Heart right ventricle (tissue), 16 donors: ENCODE data around the gene DDX46. TPM values are rescaled to one million over a fixed set of nuclear protein-coding genes. Genes with fewer than 3 reads are reported as not detected.

ENCODE experiments used
- ATAC-seq, 8 donors: fragments of 200-7000 bp; cut with Tn5 transposase; one replicate each; pipeline ENCODE4 v1.9.1; 2020; ENCODE audit warnings: mild to moderate bottlenecking in 8 of 8, moderate library complexity in 8 of 8, moderate number of reproducible peaks in 1 of 8
- DNase-seq, 2 donors: peaks; one replicate each; pipeline ENCODE4 v3.0.0-alpha.2; 2020
- H3K27ac ChIP-seq, 10 donors: fragments of 200-600 bp; sonication (generic) in 2 of 10; one replicate each; pipeline versions ENCODE4 v1.5.0 to v1.8.0; 2020 to 2022; ENCODE audit warnings: mild to moderate bottlenecking in 3 of 10
- H3K27me3 ChIP-seq, 7 donors: fragments of 200-600 bp; one replicate each; pipeline ENCODE4 v1.8.0; 2021 to 2022; ENCODE audit warnings: mild to moderate bottlenecking in 2 of 7
- H3K36me3 ChIP-seq, 9 donors: fragments of 200-600 bp; sonication (generic) in 1 of 9; one replicate each; pipeline versions ENCODE4 v1.5.0 to v1.8.0; 2020 to 2022; ENCODE audit warnings: mild to moderate bottlenecking in 2 of 9
- H3K4me1 ChIP-seq, 9 donors: fragments of 200-600 bp; sonication (generic) in 1 of 9; one replicate each; pipeline versions ENCODE4 v1.5.0 to v1.8.0; 2020 to 2022; ENCODE audit warnings: mild to moderate bottlenecking in 4 of 9
- H3K4me3 ChIP-seq, 10 donors: fragments of 200-600 bp; sonication (generic) in 2 of 10; one replicate each; pipeline versions ENCODE4 v1.5.0 to v1.8.0; 2020 to 2022; ENCODE audit warnings: mild to moderate bottlenecking in 7 of 10, moderate library complexity in 2 of 10
- H3K9me3 ChIP-seq, 11 donors: fragments of 200-600 bp in 10 of 11; sonication (generic) in 2 of 11; one replicate each; pipeline versions ENCODE4 v1.5.0 to v1.8.0; 2013 to 2022; ENCODE audit warnings: mild to moderate bottlenecking in 2 of 11, control low read depth in 1 of 11, moderate library complexity in 1 of 11
- CTCF ChIP-seq, 9 donors: fragments of 200-600 bp; sonication (generic) in 2 of 9; IDR thresholded peaks; one replicate each; pipeline versions ENCODE4 v1.5.0 to v1.8.0; 2021 to 2022; ENCODE audit warnings: antibody characterized with exemption in 9 of 9, mild to moderate bottlenecking in 5 of 9, moderate library complexity in 1 of 9
- WGBS, 2 donors: extraction: QIAGEN DNeasy Blood & Tissue Kit; methylation state at CpG; one replicate each; pipeline ENCODE4 v1.1.7; 2013; ENCODE audit warnings: inconsistent platforms in 1 of 2; 5-methylcytosine and 5-hydroxymethylcytosine counted together
- intact Hi-C, 10 donors: fragments of 100-400 bp; cut with DNase I; formaldehyde crosslinking; loops; one replicate each; pipeline versions ENCODE4 v1.11.1 to v1.14.2; 2022
- polyA plus RNA-seq, 2 donors: library from polyadenylated mRNA; stranded (reverse); fragments of 200-250 nt; gene quantifications; one replicate each; pipeline ENCODE4 v1.2.3, GENCODE V29; 2013
- total RNA-seq, 10 donors: library from RNA; stranded (reverse); fragmentation: NEBNext Ultra II Directional in 3 of 10; extraction: Animal tissue kit (Norgen Biotek cat#: 25700) in 3 of 10; gene quantifications; one replicate each; pipeline versions ENCODE4 v1.2.1 to v1.2.4, GENCODE V29; 2021 to 2023
- donor health status: Arrhythmogenic right ventricular cardiomyopathy.
- donor health status: ischemic (EF 13 %, LVEDD 7.1; RV severe dilation, severe dysfunction).
- donor health status: healthy with polysubstance abuse.
- donor health status: DM: no; HTN: yes; CAD: no.
- donor health status: DM: no; HTN: no; CAD: no.
- donor health status: ischemic (EF 25% LVEDD 6.9; RV normal size, moderate dysfunction).
- donor health status: ischemic (EF 25% LVEDD 5.7; RV mildly dilated, moderate dysfunction).
- donor health status: healthy.
- donor health status: DM: yes; HTN: yes; CAD: no.
- donor health status: Ischemic cardiomyopathy.
- donor health status: ischemic (EF 35%, LVEDD 5.7; RV mildly dilated, moderate dysfunction).
- donor health status: nonischemic (EF 11% LVEDD 7.7; RV severe dilation, severe dysfunction).
- donor health status: DM: yes; HTN: yes; CAD: no.
- donor health status: PGD.
- donor health status: ischemic (EF 29% LVEDD 5.4; RV normal size, mild dysfunction).
- donor health status: nonischemic (EF 23%, LVEDD 6.1; RV moderate dilation, normal function).

DDX46 gene
- total and polyA plus RNA-seq, 12 donors = 11.9 to 34.8 (median 29.7) TPM

GRCh38 chr5:134787692-134788091 lies 29.1 kb downstream of the DDX46 start:
- Histone ChIP-seq H3K9me3 (no peaks in the 10 kb centered on the region), H3K4me3 (no peak overlapping the region), H3K4me1 (no peaks in the 10 kb centered on the region), H3K36me3 (peaks cover 0 to 100% (median 72%) of the 10 kb centered on the region in 9 donors), H3K27ac (no peak overlapping the region), H3K27me3 (no peaks in the 10 kb centered on the region)
- WGBS, 2 donors = 96 to 100% methylated on average over 1 of the region's 1 CpG
- no peak for TF ChIP-seq CTCF (IDR thresholded peaks at IDR 0.05)
- intact Hi-C loops = loop anchor here in 1 of 10 donors (10.0 kb wide), 1 partner anchor 103 kb away; no protein-coding TSS in a partner anchor
- no peak for ATAC-seq
- no peak for DNase-seq

- intact Hi-C loops = no loop called here
- no peak overlapping the region for H3K4me3 ChIP-seq
- 98 to 100% methylated on average over 2 of the region's 2 CpGs for WGBS, 2 donors
- ATAC-seq = no peak
- peaks cover 0 to 100% (median 60%) of the 10 kb centered on the region in 9 donors for H3K36me3 ChIP-seq
- TF ChIP-seq CTCF (IDR thresholded peaks at IDR 0.05) = no peak
- H3K4me1 ChIP-seq = no peaks in the 10 kb centered on the region
- no peak overlapping the region for H3K27ac ChIP-seq
- no peak for DNase-seq
- H3K9me3 ChIP-seq = no peaks in the 10 kb centered on the region
- H3K27me3 ChIP-seq = no peaks in the 10 kb centered on the region
Measured at GRCh38 chr5:134791580-134791979, 33.0 kb downstream of the DDX46 start.

GRCh38 chr5:134792286-134792685 lies 33.7 kb downstream of the DDX46 start:
- Histone ChIP-seq H3K9me3 (no peaks in the 10 kb centered on the region), H3K4me3 (no peak overlapping the region), H3K27ac (no peak overlapping the region), H3K27me3 (no peaks in the 10 kb centered on the region), H3K36me3 (peaks cover 0 to 100% (median 63%) of the 10 kb centered on the region in 9 donors), H3K4me1 (no peaks in the 10 kb centered on the region)
- intact Hi-C loops = no loop called here
- ATAC-seq (no peak), DNase-seq (no peak)
- no peak for TF ChIP-seq CTCF (IDR thresholded peaks at IDR 0.05)
- 89 to 91% methylated on average over 3 of the region's 3 CpGs for WGBS, 2 donors

- no peak for TF ChIP-seq CTCF (IDR thresholded peaks at IDR 0.05)
- peaks cover 0 to 100% (median 69%) of the 10 kb centered on the region in 9 donors for H3K36me3 ChIP-seq
- H3K27ac ChIP-seq = no peak overlapping the region
- ATAC-seq (no peak), DNase-seq (no peak)
- intact Hi-C loops = no loop called here
- no peak overlapping the region for H3K4me3 ChIP-seq
- H3K9me3 ChIP-seq = no peaks in the 10 kb centered on the region
- 95 to 97% methylated on average over 4 of the region's 4 CpGs for WGBS, 2 donors
- no peaks in the 10 kb centered on the region for H3K27me3 ChIP-seq
- H3K4me1 ChIP-seq = no peaks in the 10 kb centered on the region
Measured at GRCh38 chr5:134793111-134793510, 34.5 kb downstream of the DDX46 start.
